Stimulated activated naive B cell treated with anti-CD40 and anti-IgM and Interleukin-4, amounts not matched to agents 10 μg/mL and 1 μg/mL and 100 μg/mL, for 72 hours (primary cell): ENCODE data around the gene ACP7.
"Not testable (repeated sequence)": the region's sequence is repeated elsewhere in the genome, so short reads cannot be mapped to it uniquely, and the experiment has no call there.

Source experiments
- ATAC-seq, 2 donors: fragments of 150-1000 bp; cut with Tn5 transposase; replicated peaks; 2 replicates each; pipeline ENCODE4 v1.10.0; 2021; ENCODE audit warnings: moderate library complexity in 1 of 2
- DNase-seq: peaks from one replicate; pipeline ENCODE4 v3.0.0; 2021
- H3K27ac Mint-ChIP-seq: one replicate; pipeline ENCODE4 v1.8.0; 2022; ENCODE audit warnings: mild to moderate bottlenecking, mixed read lengths
- H3K27me3 Mint-ChIP-seq, 2 donors: one replicate each; pipeline ENCODE4 v1.8.0; 2022; ENCODE audit warnings: mixed read lengths in 2 of 2
- H3K36me3 Mint-ChIP-seq, 2 donors: one replicate each; pipeline ENCODE4 v1.8.0; 2022; ENCODE audit warnings: mixed read lengths in 2 of 2, mild to moderate bottlenecking in 1 of 2
- H3K4me1 Mint-ChIP-seq, 2 donors: one replicate each; pipeline ENCODE4 v1.8.0; 2022; ENCODE audit warnings: mixed read lengths in 2 of 2, mild to moderate bottlenecking in 1 of 2
- H3K4me3 Mint-ChIP-seq, 2 donors: one replicate each; pipeline ENCODE4 v1.8.0; 2022; ENCODE audit warnings: mild to moderate bottlenecking in 2 of 2, mixed read lengths in 2 of 2, moderate library complexity in 1 of 2
- H3K9me3 Mint-ChIP-seq, 2 donors: one replicate each; pipeline ENCODE4 v1.8.0; 2022; ENCODE audit warnings: mixed read lengths in 2 of 2, mild to moderate bottlenecking in 1 of 2

Gene ACP7

DNA sequence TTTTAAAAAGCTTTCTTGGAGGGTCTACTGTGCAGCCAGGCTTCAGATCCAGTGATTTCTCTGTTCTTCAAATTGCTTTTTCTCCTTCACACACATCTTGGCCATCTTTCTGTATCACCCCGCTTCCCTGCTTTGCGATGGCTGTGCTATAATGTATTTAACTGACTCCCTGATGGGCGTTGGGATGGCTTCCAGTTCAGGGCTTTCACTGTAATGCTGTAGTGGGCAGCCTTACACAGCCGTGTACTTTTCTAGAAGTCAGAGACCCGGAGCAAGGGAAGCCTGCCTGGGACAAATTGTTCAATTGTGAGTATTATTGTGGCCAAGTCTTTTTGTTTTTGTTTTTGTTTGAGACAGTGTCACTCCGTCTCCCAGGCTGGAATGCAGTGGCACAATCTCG, 22.0 kb downstream of the ACP7 start:
- ATAC-seq (no peak), DNase-seq (no peak)
- Mint-ChIP-seq H3K4me1 (peaks cover 0 to 3% of the 10 kb centered on the region in 2 donors), H3K27me3 (peaks cover 12 to 24% of the 10 kb centered on the region in 2 donors), H3K9me3 (no peaks in the 10 kb centered on the region), H3K4me3 (no peak overlapping the region), H3K36me3 (no peaks in the 10 kb centered on the region), H3K27ac (no peak overlapping the region)

- DNase-seq (no peak), ATAC-seq (no peak)
- Mint-ChIP-seq H3K27ac (no peak overlapping the region), H3K27me3 (peaks cover 25 to 43% of the 10 kb centered on the region in 2 donors), H3K4me1 (peaks cover 0 to 3% of the 10 kb centered on the region in 2 donors), H3K9me3 (no peaks in the 10 kb centered on the region), H3K36me3 (no peaks in the 10 kb centered on the region), H3K4me3 (no peak overlapping the region)
Measured at GRCh38 chr19:39109641-39110040, 25.5 kb downstream of the ACP7 start.

- Mint-ChIP-seq H3K27ac (no peak overlapping the region), H3K9me3 (no peaks in the 10 kb centered on the region), H3K36me3 (no peaks in the 10 kb centered on the region), H3K4me1 (peaks cover 0 to 3% of the 10 kb centered on the region in 2 donors), H3K4me3 (no peak overlapping the region), H3K27me3 (peaks cover 22 to 45% of the 10 kb centered on the region in 2 donors)
- DNase-seq (peak; percentile 54), ATAC-seq (peak; percentile 85 to 88)
Measured at GRCh38 chr19:39110263-39110967, 26.2 kb downstream of the ACP7 start.

- no peaks in the 10 kb centered on the region for H3K36me3 Mint-ChIP-seq
- no peak overlapping the region for H3K27ac Mint-ChIP-seq
- DNase-seq (no peak), ATAC-seq (no peak)
- H3K9me3 Mint-ChIP-seq: no peaks in the 10 kb centered on the region
- H3K4me1 Mint-ChIP-seq: peaks cover 0 to 3% of the 10 kb centered on the region in 2 donors
- H3K4me3 Mint-ChIP-seq: no peak overlapping the region
- peaks cover 22 to 43% of the 10 kb centered on the region in 2 donors for H3K27me3 Mint-ChIP-seq
Measured at GRCh38 chr19:39111593-39112199, 27.5 kb downstream of the ACP7 start.

DNA sequence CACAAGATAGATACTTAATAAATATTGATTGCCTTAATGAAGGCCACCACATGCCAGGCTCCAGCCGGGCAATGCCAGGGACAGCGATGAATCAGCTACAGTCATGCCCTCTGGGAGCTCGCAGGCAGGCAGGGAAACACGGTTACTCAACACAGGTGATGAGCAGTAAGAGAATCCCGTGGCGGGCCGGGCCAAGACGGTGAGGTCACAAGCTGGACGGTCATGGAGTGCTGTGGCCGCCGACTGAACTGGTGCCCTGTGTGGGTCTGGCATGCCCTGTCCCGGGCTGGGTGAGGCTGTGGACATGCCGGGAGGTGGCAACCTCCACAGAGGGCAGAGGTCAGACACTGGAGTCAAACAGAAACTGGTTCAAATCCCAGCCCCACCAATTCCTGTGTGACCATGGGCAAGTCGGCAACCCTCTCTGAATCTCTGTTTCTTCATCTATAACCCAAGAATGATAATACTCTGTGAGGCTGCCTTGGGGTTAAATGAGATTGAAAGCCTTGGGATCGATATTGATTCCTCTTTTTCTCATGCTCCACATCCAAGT, 28.2 kb downstream of the ACP7 start:
- Mint-ChIP-seq H3K4me1 (peaks cover 0 to 3% of the 10 kb centered on the region in 2 donors), H3K27ac (no peak overlapping the region), H3K36me3 (no peaks in the 10 kb centered on the region), H3K4me3 (no peak overlapping the region), H3K9me3 (no peaks in the 10 kb centered on the region), H3K27me3 (peaks cover 22 to 39% of the 10 kb centered on the region in 2 donors)
- no peak for DNase-seq
- no peak for ATAC-seq

GRCh38 chr19:39113199-39113598, 29.0 kb downstream of the ACP7 start:
- Mint-ChIP-seq H3K36me3 (no peaks in the 10 kb centered on the region), H3K27ac (no peak overlapping the region), H3K4me3 (no peak overlapping the region), H3K9me3 (no peaks in the 10 kb centered on the region), H3K27me3 (peaks cover 22 to 39% of the 10 kb centered on the region in 2 donors), H3K4me1 (peaks cover 0 to 3% of the 10 kb centered on the region in 2 donors)
- ATAC-seq (no peak), DNase-seq (no peak)

GRCh38 chr19:39115105-39115847, 31.1 kb downstream of the ACP7 start:
- H3K27me3 Mint-ChIP-seq: peaks cover 22 to 37% of the 10 kb centered on the region in 2 donors
- ATAC-seq: no peak
- H3K27ac Mint-ChIP-seq: no peak overlapping the region
- H3K9me3 Mint-ChIP-seq: no peaks in the 10 kb centered on the region
- H3K36me3 Mint-ChIP-seq: no peaks in the 10 kb centered on the region
- no peak for DNase-seq
- H3K4me1 Mint-ChIP-seq: peaks cover 0 to 3% of the 10 kb centered on the region in 2 donors
- no peak overlapping the region for H3K4me3 Mint-ChIP-seq

GRCh38 chr19:39117023-39117422, 32.9 kb downstream of the ACP7 start:
- DNase-seq, H3K36me3 Mint-ChIP-seq, H3K4me3 Mint-ChIP-seq, ATAC-seq, H3K27ac Mint-ChIP-seq, H3K4me1 Mint-ChIP-seq, H3K9me3 Mint-ChIP-seq: not testable (repeated sequence)
- peaks cover 17 to 34% of the 10 kb centered on the region in 2 donors for H3K27me3 Mint-ChIP-seq

- no peak overlapping the region for H3K4me3 Mint-ChIP-seq
- peaks cover 5 to 16% of the 10 kb centered on the region in 2 donors for H3K27me3 Mint-ChIP-seq
- peaks cover 9 to 17% of the 10 kb centered on the region in 2 donors for H3K4me1 Mint-ChIP-seq
- ATAC-seq (no peak), DNase-seq (no peak)
- H3K9me3 Mint-ChIP-seq: no peaks in the 10 kb centered on the region
- H3K27ac Mint-ChIP-seq: no peak overlapping the region
- H3K36me3 Mint-ChIP-seq: no peaks in the 10 kb centered on the region
Measured at GRCh38 chr19:39119830-39120229, 35.7 kb downstream of the ACP7 start.

DNA sequence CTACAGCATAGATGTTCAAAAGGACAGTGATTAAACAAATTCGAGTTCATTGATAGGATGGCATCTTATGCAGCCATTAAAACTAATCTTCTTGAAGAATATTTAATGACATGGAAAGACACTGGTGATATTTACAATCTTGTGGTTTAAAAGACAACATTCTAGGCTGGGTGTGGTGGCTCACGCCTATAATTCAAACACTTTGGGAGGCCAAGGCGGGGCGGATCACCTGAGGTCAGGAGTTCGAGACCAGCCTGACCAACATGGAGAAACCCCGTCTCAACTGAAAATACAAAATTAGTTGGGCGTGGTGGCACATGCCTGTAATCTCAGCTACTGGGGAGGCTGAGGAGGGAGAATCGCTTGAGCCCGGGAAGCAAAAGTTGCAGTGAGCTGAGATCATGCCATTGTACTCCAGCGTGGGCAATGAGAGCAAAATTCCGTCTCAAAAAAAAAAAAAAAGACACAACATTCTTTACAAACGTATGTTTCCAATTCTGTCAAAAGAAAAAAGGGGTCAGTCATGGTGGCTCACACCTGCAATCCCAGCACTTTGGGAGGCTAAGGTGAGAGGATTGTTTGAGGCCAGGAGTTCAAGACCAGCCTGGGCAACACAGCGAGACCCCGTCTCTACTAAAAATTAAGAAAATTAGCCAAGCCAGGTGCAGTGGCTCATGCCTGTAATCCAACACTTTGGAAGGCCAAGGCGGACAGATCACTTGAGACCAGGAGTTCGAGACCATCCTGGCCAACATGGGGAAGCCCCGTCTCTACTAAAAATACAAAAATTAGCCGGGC, 39.0 kb downstream of the ACP7 start:
- Mint-ChIP-seq H3K27me3 (peaks cover 5 to 11% of the 10 kb centered on the region in 2 donors), H3K4me3 (no peak overlapping the region), H3K4me1 (peaks cover 30 to 47% of the 10 kb centered on the region in 2 donors), H3K27ac (no peak overlapping the region), H3K9me3 (no peaks in the 10 kb centered on the region), H3K36me3 (no peaks in the 10 kb centered on the region)
- no peak for ATAC-seq
- no peak for DNase-seq

GRCh38 chr19:39124136-39124764, 40.1 kb downstream of the ACP7 start:
- Mint-ChIP-seq H3K4me3 (peak overlapping the region; percentile 53 to 73), H3K9me3 (no peaks in the 10 kb centered on the region), H3K27ac (peak overlapping the region; percentile 39), H3K36me3 (no peaks in the 10 kb centered on the region), H3K27me3 (peaks cover 5 to 11% of the 10 kb centered on the region in 2 donors), H3K4me1 (peaks cover 33 to 54% of the 10 kb centered on the region in 2 donors)
- ATAC-seq (no peak), DNase-seq (no peak)

DNA sequence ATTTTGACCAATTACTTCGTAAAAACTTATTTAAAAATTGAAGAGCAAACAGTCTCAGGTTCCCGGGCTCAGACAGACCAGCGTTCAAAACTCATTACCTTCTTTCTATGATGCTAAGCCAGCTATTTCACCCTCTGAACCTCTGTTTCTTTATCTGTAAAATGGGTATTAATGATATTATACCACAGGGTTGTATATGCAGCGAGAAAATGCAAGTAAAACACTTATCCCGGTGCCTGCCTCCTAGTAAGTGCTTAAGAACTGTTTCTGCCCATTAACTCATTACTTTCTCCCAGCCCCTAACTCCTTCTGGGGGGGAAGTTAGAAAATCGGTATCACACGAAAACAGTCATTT, 41.0 kb downstream of the ACP7 start:
- Mint-ChIP-seq H3K4me3 (peak overlapping the region; percentile 84 to 94), H3K9me3 (no peaks in the 10 kb centered on the region), H3K4me1 (peaks cover 37 to 63% of the 10 kb centered on the region in 2 donors), H3K27me3 (peaks cover 5 to 11% of the 10 kb centered on the region in 2 donors), H3K36me3 (no peaks in the 10 kb centered on the region), H3K27ac (peak overlapping the region; percentile 94)
- ATAC-seq (peak; percentile 15 to 26), DNase-seq (no peak)

GRCh38 chr19:39125554-39126311, 41.6 kb downstream of the ACP7 start, which contains the start of gene PAK4:
Gene PAK4, plus strand, starts transcription at chr19:39125786. Its CDS starts 43,768 bp downstream, at chr19:39169554.
- Mint-ChIP-seq H3K9me3 (no peaks in the 10 kb centered on the region), H3K4me3 (peak within 1 kb of the TSS; percentile 84 to 94), H3K4me1 (peaks cover 42 to 69% of the 10 kb centered on the region in 2 donors), H3K27ac (peak within 1 kb of the TSS; percentile 94), H3K36me3 (no peaks in the 10 kb centered on the region), H3K27me3 (peaks cover 4 to 9% of the 10 kb centered on the region in 2 donors)
- ATAC-seq (peak; percentile 97 to 99), DNase-seq (peak; percentile 95)
